HL-60 (cell line): ENCODE data around the gene ZNF133.

ENCODE experiments used
- DNase-seq, 2 experiments: peaks; one replicate each; pipeline ENCODE4 v3.0.0-alpha.2; 2010 to 2020; ENCODE audit warnings: low read depth in 1 of 2, low spot score in 1 of 2
- H3K27ac ChIP-seq: fragments of 250-450 bp; sonication (Bioruptor Pico); replicated peaks from 2 replicates; pipeline ENCODE4 v1.5.1; 2020; ENCODE audit warnings: mild to moderate bottlenecking, moderate library complexity
- H3K27me3 ChIP-seq: fragments of 250-450 bp; sonication (Bioruptor Pico); 2 replicates; pipeline ENCODE4 v1.5.1; 2021; ENCODE audit warnings: mild to moderate bottlenecking, moderate library complexity; ENCODE audit not compliant: insufficient read depth, poor library complexity, severe bottlenecking
- H3K4me3 ChIP-seq: replicated peaks from 2 replicates; pipeline ENCODE4 v1.5.1; 2011; ENCODE audit warnings: mild to moderate bottlenecking, control low read depth, low read length; ENCODE audit not compliant: insufficient read depth
- CTCF ChIP-seq: IDR thresholded peaks from one replicate; pipeline ENCODE4 v1.5.1; 2011; ENCODE audit warnings: low read length, control low read depth, inconsistent platforms; ENCODE audit not compliant: insufficient read depth
- GABPA ChIP-seq: IDR thresholded peaks from 2 replicates; pipeline ENCODE4 v1.6.1; 2012; ENCODE audit warnings: low read depth
- POLR2AphosphoS5 ChIP-seq: IDR thresholded peaks from 2 replicates; pipeline ENCODE4 v1.6.1; 2012; ENCODE audit warnings: low read depth
- REST ChIP-seq: IDR thresholded peaks from 2 replicates; pipeline ENCODE4 v1.6.1; 2012; ENCODE audit warnings: low read depth; ENCODE audit not compliant: insufficient replicate concordance
- SPI1 ChIP-seq: IDR thresholded peaks from 2 replicates; pipeline ENCODE4 v1.6.1; 2012; ENCODE audit warnings: low read depth, mild to moderate bottlenecking, borderline replicate concordance

ZNF133 gene

GRCh38 chr20:18259730-18260129 lies 28.6 kb upstream of the ZNF133 start:
- TF ChIP-seq POLR2AphosphoS5 (no peak), REST (no peak), SPI1 (no peak), CTCF (no peak), GABPA (no peak)
- no peak for DNase-seq
- Histone ChIP-seq H3K27ac (no peak overlapping the region), H3K27me3 (no peaks in the 10 kb centered on the region), H3K4me3 (no peak overlapping the region)

- peaks cover 2% of the 10 kb centered on the region for H3K27me3 ChIP-seq
- no peak overlapping the region for H3K27ac ChIP-seq
- no peak for DNase-seq
- no peak for TF ChIP-seq REST
- TF ChIP-seq POLR2AphosphoS5: no peak
- TF ChIP-seq CTCF: no peak
- TF ChIP-seq GABPA: no peak
- TF ChIP-seq SPI1: no peak
- no peak overlapping the region for H3K4me3 ChIP-seq
Observed at GRCh38 chr20:18263723-18264122, 24.6 kb upstream of the ZNF133 start.

GRCh38 chr20:18265441-18265840 lies 22.9 kb upstream of the ZNF133 start:
- Histone ChIP-seq H3K27me3 (peaks cover 2% of the 10 kb centered on the region), H3K27ac (no peak overlapping the region), H3K4me3 (no peak overlapping the region)
- DNase-seq: no peak
- no peak for TF ChIP-seq CTCF
- TF ChIP-seq SPI1: no peak
- TF ChIP-seq POLR2AphosphoS5: no peak
- no peak for TF ChIP-seq REST
- no peak for TF ChIP-seq GABPA
